Fibroblast of gingiva (primary cell): ENCODE measurements around the gene FSTL4.
"Not testable (repeated sequence)": the region's sequence is repeated elsewhere in the genome, so short reads cannot be mapped to it uniquely, and the experiment has no call there.

ENCODE experiments used
- DNase-seq: peaks from one replicate; pipeline ENCODE4 v3.0.0-alpha.2; 2011; ENCODE audit warnings: low read depth

The FSTL4 gene

GRCh38 chr5:133401731-133402347 is 210.5 kb downstream of the FSTL4 start:
- no peak for DNase-seq

GRCh38 chr5:133400831-133401351 is 211.4 kb downstream of the FSTL4 start:
- no peak for DNase-seq

DNA sequence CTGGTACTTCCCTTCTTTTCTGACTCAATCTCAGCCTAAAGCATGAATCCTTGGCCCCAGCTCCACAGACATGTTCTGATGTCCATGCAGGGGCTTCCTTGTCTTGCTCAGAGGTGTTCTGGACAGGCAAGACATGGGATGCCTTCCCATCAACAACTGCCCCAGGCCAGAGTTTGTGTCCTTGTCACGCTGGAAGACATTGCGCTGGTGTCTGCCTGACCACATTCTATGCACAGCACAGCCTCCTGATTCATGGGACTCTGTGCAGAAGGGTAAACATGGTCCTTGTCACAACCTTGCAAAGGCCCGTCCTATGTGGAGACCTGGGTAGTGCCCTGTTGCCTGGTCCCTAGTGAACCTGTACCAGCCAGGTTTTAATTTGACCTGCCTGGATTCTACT is 212.2 kb downstream of the FSTL4 start:
- DNase-seq, result no peak

DNA sequence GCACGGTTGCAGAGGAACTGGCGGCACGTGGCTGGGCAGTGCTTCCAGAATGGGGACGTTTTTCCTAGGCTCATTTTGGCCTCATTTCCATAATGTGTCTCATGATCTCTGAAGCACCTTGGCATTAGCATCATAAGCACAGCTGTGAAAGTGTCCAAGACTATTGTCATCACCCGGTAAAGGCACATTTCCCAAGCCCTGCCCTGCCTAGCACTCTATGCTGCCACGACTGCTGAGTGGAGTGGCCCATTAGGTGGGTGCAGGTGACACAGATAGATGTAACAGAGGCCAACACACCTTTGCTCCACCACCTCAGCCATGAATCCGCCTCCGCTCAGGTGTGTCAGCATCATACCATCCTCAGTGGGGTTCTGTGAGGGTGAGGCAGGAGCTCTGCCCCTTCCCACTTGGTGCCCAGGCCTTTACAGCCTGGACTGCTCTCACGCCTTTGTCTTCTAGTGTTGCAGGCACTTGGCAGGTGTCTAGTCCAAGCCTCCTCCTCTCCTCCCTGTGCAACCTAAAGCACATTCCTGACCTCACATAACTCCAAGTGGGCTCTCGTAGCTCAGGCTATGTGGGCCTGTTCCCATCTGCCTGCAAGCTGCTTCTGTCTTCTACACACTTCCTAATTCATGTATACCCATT is 213.0 kb downstream of the FSTL4 start:
- no peak for DNase-seq

DNA sequence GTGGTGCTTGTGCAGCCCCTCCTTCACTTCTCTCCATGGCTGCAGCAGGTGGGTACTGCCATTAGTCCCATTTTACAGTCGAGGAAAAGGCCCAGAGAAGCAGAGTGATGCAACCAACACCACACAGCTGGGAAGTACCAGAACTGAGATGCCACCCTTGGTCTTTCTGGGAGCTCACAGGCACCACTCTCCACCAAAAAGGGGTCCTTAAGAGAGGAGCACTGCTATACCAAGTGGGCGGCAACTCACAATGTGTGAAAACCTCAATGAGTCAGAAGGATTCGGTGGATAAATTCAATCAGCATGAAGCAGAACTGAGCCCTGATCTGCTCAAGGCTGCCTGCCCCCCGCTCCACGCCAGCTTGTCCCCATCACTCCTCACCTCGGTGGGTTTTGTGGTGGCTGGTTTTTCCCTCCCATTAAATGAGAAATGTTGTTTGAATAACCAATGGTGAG is 213.7 kb downstream of the FSTL4 start:
- DNase-seq, result no peak

DNA sequence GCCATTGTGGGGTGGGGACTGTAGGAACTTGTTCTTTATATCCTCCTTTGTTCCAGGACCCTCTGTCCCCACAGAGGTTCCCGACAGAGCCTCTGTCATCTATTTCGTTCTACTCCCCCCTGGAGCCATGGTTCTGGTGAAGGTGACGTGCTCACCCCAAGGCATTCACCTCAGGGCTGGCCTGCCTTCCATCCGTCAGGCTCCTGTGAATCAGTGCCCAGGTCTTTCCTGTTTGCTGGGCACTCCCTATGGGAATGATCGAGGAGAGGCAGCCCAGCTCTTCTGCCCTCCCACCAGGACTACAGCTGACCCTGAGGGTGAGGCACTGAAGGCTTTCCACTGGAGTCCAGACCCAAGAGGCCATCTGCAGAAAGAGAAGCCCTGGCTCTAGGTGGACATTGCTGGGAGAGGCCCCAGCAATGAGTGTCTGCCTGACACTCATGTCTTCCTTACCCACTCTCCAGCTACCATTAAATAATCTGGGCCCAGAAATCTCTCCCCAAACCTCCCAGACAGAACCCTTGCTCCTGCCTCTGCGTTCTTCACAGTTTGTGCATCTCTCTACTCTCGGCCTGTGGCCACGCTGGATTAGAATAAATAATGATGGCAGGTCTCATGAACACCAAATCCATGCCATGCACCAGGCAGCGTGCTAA is 214.2 kb downstream of the FSTL4 start:
- DNase-seq, result no peak

- DNase-seq, result no peak
Observed at GRCh38 chr5:133397348-133397747, 215.0 kb downstream of the FSTL4 start.

- DNase-seq, result no peak
Observed at GRCh38 chr5:133396814-133397213, 215.5 kb downstream of the FSTL4 start.

DNA sequence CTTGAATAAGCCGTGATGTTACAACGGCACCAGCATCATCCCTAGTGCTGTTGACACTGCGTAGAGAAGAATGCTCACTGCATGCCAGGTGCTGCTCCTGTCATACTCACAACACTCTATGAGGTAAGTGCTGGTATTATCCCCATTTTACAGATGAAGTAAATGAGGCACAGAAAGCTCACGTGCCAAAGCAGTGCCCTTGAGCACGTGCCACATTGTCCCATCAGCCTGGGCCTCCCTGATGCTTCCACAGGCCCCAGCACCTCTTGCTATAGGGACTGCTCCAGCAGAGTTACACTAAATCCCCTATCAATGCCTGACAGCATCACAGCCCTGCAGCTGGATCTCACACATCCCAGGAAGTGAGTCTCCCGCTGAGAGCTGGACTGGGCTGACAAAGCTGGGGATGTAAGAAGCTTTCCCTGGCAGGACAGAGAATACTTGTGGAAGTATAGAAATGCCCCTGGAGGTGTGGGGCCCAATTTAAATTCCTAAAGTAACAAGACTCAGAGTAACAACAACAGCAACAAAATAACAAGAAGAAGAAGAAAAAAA is 216.1 kb downstream of the FSTL4 start:
- no peak for DNase-seq

- DNase-seq, result not testable (repeated sequence)
Observed at GRCh38 chr5:133395207-133395606, 217.1 kb downstream of the FSTL4 start.

- DNase-seq, result not testable (repeated sequence)
Observed at GRCh38 chr5:133394477-133394817, 217.9 kb downstream of the FSTL4 start.

DNA sequence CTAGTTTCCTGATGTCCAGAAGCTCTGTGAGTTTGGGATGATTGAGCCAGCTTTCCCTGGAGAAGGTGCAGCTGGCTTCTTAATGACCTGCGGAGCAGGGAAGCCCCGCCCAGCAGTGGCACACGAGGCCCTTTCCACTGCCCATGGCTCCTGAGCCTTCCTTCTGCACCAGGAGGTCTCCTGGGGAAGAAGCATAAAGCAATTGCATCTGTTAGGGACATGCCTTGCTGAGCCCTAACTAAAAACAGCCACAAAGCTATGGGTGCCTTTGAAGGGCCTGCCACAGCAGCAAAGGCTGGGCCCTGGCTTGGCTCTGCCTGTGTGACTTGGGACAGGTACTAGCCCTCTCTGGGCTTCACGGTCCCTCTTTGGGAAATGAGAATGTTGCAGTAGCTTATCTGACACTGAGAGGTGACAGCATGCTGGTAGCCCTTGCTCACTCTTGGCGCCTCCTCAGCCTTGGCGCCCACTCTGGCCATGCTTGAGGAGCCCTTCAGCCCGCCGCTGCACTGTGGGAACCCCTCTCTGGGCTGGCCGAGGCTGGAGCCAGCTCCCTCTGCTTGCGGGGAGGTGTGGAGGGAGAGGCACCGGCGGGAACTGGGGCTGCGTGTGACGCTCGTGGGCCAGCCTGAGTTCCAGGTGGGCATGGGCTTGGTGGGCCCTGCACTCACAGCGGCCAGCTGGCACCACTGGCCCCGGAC is 218.4 kb downstream of the FSTL4 start:
- no peak for DNase-seq

DNA sequence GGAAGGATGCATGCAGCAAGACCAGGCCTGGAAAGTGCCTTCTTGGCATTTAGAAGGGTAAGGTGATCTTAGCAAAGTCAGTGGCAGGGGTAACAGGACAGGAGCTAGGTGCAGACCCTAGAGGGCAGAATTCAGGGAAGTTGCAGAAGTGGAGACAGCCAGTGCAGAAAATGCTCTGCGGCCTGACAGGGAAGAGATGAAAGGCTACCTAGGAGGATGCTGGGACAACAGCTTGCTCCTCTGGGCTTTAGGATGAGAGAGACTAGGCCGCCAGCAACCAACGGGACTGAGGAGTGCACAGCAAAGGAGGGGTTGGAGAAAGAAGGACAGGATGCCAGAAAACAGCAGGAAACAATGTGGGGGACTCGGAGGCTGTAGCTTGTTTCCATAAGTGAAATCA is 219.9 kb downstream of the FSTL4 start:
- DNase-seq, result no peak

- DNase-seq, result no peak
Observed at GRCh38 chr5:133391354-133392136, 220.8 kb downstream of the FSTL4 start.

DNA sequence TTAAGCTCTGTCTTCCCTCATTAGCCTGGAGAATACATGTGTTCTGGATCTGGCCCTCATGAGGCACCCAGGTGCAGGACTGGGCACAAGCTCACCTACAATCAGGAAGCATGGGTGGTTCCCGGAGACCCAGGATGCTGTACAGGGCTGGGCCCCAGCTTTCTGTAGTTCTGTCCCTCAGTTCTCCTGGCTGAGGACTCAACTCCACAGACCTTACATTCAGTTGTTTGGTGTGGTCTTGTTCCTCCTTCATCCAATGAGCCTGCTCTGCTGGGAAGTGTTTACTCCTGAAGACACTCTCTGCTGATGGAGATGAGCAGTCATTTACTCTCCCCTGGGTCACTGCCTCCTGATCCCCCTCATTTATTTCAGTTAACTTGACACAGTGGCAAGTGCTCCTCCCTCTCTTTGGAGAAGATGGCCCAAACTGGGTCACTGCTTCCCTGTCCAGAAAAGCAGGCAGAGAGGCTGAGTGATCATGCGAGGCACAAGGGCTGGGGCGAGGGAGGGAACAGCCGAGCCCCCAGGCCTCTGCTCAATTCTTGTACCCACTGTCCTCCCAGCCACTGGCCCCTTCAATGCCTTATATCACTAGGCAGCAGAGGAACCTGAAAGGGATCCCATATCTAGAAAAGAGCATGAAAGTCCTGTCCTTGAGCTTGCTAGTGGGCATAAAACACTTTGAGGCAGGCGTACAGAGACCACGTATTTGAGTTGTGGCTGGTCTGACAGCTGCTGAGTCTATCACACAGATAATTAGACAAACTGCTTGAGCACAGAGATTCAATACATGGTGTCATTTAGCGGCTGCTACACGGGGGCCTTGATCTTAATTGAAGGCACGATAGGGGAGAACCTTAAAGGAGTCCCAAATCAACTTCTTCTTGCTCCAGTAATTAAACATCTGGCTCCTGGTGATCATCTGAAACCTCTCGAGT is 221.7 kb downstream of the FSTL4 start:
- DNase-seq, result no peak

- no peak for DNase-seq
Observed at GRCh38 chr5:133389066-133389590, 223.2 kb downstream of the FSTL4 start.

- DNase-seq, result no peak
Observed at GRCh38 chr5:133387621-133388020, 224.7 kb downstream of the FSTL4 start.

DNA sequence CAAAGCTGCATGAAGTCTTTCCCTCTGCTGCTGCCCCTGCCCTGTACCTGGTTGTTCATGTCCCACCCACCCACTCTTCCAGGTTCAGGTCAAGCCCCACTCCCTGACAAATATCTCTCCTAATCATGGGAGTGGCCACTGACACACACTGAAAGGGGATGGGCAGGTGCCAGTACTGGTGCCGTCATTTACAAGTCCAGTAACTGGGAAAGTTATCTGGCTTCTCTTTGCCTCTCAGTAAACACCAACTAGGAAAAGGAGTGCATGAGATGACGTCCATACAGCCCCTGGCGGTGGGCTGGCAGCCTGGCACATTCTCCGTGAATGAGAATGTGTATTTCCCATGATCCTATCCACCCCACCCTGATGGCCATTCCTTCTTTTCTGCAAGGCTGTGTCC is 225.2 kb downstream of the FSTL4 start:
- no peak for DNase-seq

DNA sequence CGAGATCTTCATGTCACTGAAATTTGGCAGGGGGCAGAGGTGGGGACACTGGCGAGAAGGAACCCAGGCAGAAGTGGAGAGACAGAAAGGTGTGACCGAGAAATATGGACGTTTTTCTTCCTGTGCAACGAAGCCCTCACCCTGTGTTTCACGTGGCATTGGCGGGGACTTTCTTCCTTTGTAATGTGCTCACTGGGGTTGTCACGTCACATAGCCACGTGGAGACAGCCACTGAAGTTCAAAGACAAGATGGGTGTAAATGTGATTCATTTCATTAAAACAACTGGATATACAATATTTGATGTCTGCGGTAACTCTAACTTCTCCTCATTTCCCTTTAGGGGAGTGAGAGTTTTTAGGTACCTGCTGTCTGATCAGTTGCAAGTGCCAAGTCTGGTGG is 225.7 kb downstream of the FSTL4 start:
- no peak for DNase-seq

GRCh38 chr5:133385346-133385745 is 227.0 kb downstream of the FSTL4 start:
- no peak for DNase-seq
